Measurements from ENCODE around the gene DYNC1I2.
A peak's percentile ranks its signal among the peaks of the same experiment; 100 is the strongest.
"Not testable (repeated sequence)": the region's sequence is repeated elsewhere in the genome, so short reads cannot be mapped to it uniquely, and the experiment has no call there.

DYNC1I2 gene

DNA sequence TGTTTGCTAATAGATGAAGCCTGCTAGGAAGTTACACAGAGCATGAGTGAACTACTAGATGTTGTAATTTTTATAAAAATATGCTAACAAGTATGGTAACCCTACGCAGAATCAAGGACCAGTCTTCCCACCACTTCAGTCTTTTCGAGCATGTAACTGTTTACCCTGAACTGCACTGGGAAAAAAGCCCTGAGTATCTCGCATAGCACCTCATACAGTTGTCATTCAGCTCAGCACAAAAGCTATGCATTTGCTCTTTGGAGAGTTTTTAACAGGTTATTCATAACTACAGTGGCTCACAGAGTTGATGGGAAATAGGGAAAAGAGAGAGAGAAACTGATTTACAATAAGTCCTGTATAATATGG is 42.7 kb downstream of the DYNC1I2 start:
- FAIRE-seq (no peak), DNase-seq (ENCODE audit: insufficient read length, low spot score) (no peak)
- TF ChIP-seq PAX5 (IDR thresholded peaks at IDR 0.05; ENCODE audit: insufficient read depth, low read length, severe bottlenecking), result no peak
- no peak for TF ChIP-seq POLR2A (IDR thresholded peaks at IDR 0.05; ENCODE audit: low read depth, low read length)
- no peak for TF ChIP-seq POU2F2 (IDR thresholded peaks at IDR 0.05; ENCODE audit: low read depth, low read length)
- TF ChIP-seq SPI1 (IDR thresholded peaks at IDR 0.05; ENCODE audit: low read depth, low read length), result no peak
- no peak for TF ChIP-seq POLR2AphosphoS5 (IDR thresholded peaks at IDR 0.05; ENCODE audit: low read depth, low read length)
- TF ChIP-seq TAF1 (IDR thresholded peaks at IDR 0.05; ENCODE audit: low read depth, low read length), result no peak

DNA sequence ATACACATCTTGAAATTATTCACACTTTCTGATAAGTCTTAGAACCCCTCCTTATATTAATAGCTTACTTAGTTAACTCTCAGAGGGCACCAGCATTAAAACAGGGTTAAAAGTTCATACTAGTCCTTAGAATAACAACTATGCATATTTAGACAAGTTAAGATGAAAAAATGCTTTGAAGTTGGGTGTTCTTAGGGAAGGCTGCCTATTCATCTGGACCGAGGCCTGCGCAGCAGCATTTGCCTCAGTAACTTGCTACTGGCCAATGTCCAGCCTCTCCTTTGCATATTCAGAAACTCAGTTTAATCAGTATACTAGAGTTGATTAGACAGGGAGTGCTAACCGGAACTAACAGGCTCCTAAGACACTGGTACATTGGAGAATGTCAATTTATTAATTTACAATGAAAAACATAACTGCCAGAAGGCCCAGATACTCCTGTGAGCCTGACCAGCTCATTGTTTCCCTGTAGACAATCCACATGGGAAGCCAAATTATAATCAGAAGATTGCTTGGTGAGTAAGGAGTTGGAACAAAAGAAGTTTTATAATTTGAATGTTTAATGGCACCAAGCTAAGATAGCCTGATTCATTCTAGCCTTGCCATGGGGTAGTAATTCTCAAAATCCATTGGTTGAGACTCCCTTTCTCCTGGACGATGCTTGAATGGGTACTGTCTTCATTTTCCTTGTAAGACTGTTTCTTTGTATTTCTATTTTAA is 48.9 kb downstream of the DYNC1I2 start:
- no peak for FAIRE-seq
- TF ChIP-seq SPI1 (IDR thresholded peaks at IDR 0.05; ENCODE audit: low read depth, low read length) (no peak), PAX5 (IDR thresholded peaks at IDR 0.05; ENCODE audit: insufficient read depth, low read length, severe bottlenecking) (no peak), POU2F2 (IDR thresholded peaks at IDR 0.05; ENCODE audit: low read depth, low read length) (no peak), POLR2A (IDR thresholded peaks at IDR 0.05; ENCODE audit: low read depth, low read length) (no peak), POLR2AphosphoS5 (IDR thresholded peaks at IDR 0.05; ENCODE audit: low read depth, low read length) (no peak), TAF1 (IDR thresholded peaks at IDR 0.05; ENCODE audit: low read depth, low read length) (no peak)
- DNase-seq (ENCODE audit: insufficient read length, low spot score), result no peak

DNA sequence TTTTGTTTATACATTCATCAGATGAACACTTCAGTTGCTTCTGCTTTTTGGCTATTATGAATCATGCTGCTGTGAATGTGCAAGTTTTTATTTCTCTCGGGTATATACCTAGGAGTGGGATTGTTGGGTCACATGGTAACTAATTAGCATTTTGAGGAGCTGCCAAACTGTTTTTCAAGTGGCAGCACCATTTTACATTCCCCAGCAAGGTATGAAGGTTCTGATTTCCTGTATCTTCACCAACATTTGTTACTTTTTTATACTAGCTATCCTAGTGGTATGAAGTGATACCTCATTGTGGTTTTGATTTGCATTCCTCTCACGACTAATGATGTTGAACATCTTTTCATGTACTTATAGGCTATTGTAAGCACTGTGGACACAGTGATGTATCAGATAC is 53.9 kb downstream of the DYNC1I2 start:
- FAIRE-seq (peak; percentile 82), DNase-seq (ENCODE audit: insufficient read length, low spot score) (no peak)
- TF ChIP-seq POU2F2 (IDR thresholded peaks at IDR 0.05; ENCODE audit: low read depth, low read length) (no peak), TAF1 (IDR thresholded peaks at IDR 0.05; ENCODE audit: low read depth, low read length) (no peak), POLR2A (IDR thresholded peaks at IDR 0.05; ENCODE audit: low read depth, low read length) (no peak), PAX5 (IDR thresholded peaks at IDR 0.05; ENCODE audit: insufficient read depth, low read length, severe bottlenecking) (no peak), SPI1 (IDR thresholded peaks at IDR 0.05; ENCODE audit: low read depth, low read length) (no peak), POLR2AphosphoS5 (IDR thresholded peaks at IDR 0.05; ENCODE audit: low read depth, low read length) (no peak)

DNA sequence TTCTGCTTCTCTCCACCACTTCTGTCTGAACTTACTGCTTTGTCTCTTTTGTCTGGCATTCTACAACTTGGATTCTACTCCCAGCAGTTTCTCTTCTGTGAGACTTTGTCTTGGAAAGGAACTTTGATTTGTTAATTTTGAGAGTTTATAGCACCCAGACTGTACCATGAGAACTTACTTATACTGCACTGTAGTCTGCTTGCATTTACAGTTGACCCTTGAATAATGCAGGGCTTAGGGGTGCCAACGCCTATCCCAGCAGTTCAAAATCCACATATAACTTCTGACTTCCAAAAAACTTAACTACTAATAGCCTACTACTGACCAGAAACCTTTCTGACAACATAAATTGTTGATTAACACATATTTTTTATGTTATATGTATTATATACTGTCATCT is 55.5 kb downstream of the DYNC1I2 start:
- DNase-seq (ENCODE audit: insufficient read length, low spot score) (no peak), FAIRE-seq (no peak)
- TF ChIP-seq SPI1 (IDR thresholded peaks at IDR 0.05; ENCODE audit: low read depth, low read length) (no peak), PAX5 (IDR thresholded peaks at IDR 0.05; ENCODE audit: insufficient read depth, low read length, severe bottlenecking) (no peak), POU2F2 (IDR thresholded peaks at IDR 0.05; ENCODE audit: low read depth, low read length) (no peak), POLR2A (IDR thresholded peaks at IDR 0.05; ENCODE audit: low read depth, low read length) (no peak), POLR2AphosphoS5 (IDR thresholded peaks at IDR 0.05; ENCODE audit: low read depth, low read length) (no peak), TAF1 (IDR thresholded peaks at IDR 0.05; ENCODE audit: low read depth, low read length) (no peak)

DNA sequence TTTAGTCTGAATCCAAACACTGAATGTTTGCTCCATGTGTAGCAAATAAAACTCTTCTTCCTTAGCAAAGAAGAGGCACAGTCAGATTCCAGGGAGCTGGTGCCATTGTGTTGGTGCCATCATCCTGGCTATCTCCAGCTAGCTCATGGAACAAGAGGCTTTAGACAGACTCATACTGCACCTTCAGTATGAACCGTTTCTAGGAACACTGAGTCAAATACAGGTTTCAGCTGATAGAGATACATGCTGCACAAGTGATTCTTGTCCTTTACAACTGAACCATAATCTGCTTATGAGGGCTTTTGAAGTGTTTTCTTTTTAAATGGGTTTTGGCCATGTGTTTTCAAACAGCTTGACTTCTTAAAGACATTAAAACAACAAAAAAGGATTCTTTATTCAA is 57.9 kb downstream of the DYNC1I2 start:
- peak; percentile 47 for FAIRE-seq
- no peak for DNase-seq (ENCODE audit: insufficient read length, low spot score)
- TF ChIP-seq TAF1 (IDR thresholded peaks at IDR 0.05; ENCODE audit: low read depth, low read length) (no peak), SPI1 (IDR thresholded peaks at IDR 0.05; ENCODE audit: low read depth, low read length) (no peak), POU2F2 (IDR thresholded peaks at IDR 0.05; ENCODE audit: low read depth, low read length) (no peak), PAX5 (IDR thresholded peaks at IDR 0.05; ENCODE audit: insufficient read depth, low read length, severe bottlenecking) (no peak), POLR2AphosphoS5 (IDR thresholded peaks at IDR 0.05; ENCODE audit: low read depth, low read length) (no peak), POLR2A (IDR thresholded peaks at IDR 0.05; ENCODE audit: low read depth, low read length) (no peak)

DNA sequence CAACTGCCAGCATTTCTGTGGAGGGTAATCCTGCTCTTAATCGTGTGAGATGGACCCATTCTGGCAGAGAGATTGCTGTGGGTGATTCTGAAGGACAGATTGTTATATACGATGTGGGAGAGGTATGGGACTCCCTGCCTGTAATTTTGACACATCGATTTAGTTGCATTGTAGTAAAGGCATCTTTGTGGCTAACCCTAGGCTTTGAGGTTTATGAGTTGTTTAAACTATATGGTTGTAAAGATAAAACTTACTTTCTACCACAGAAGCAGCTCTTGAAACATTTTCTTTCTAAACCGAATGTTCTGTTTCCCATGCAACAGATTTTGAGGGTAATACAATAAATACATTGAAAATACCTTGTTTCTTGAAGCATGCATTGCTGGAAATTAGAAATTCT is 58.5 kb downstream of the DYNC1I2 start:
- FAIRE-seq (no peak), DNase-seq (ENCODE audit: insufficient read length, low spot score) (no peak)
- TF ChIP-seq PAX5 (IDR thresholded peaks at IDR 0.05; ENCODE audit: insufficient read depth, low read length, severe bottlenecking) (no peak), POU2F2 (IDR thresholded peaks at IDR 0.05; ENCODE audit: low read depth, low read length) (no peak), POLR2AphosphoS5 (IDR thresholded peaks at IDR 0.05; ENCODE audit: low read depth, low read length) (no peak), TAF1 (IDR thresholded peaks at IDR 0.05; ENCODE audit: low read depth, low read length) (no peak), SPI1 (IDR thresholded peaks at IDR 0.05; ENCODE audit: low read depth, low read length) (no peak), POLR2A (IDR thresholded peaks at IDR 0.05; ENCODE audit: low read depth, low read length) (no peak)

DNA sequence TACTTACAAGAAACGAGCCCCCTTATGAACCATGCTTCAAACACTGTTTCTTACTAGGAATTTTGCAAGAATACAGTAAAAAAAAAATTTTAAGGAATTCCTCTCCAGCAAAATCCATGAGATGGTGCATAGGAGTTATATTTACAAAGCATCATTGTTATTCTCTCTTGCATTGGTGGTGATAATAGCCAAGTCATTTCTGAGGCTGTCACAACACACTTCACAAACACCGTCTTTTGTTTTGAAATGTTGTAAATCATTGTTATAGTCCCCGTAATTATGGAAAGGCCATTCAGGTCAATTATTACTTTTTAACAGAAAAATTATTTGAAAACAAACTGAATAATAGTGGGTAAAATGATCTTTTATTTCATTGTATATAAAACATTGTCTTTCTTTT is 60.1 kb downstream of the DYNC1I2 start:
- no peak for DNase-seq (ENCODE audit: insufficient read length, low spot score)
- no peak for FAIRE-seq
- TF ChIP-seq SPI1 (IDR thresholded peaks at IDR 0.05; ENCODE audit: low read depth, low read length) (no peak), POU2F2 (IDR thresholded peaks at IDR 0.05; ENCODE audit: low read depth, low read length) (no peak), POLR2A (IDR thresholded peaks at IDR 0.05; ENCODE audit: low read depth, low read length) (no peak), PAX5 (IDR thresholded peaks at IDR 0.05; ENCODE audit: insufficient read depth, low read length, severe bottlenecking) (no peak), TAF1 (IDR thresholded peaks at IDR 0.05; ENCODE audit: low read depth, low read length) (no peak), POLR2AphosphoS5 (IDR thresholded peaks at IDR 0.05; ENCODE audit: low read depth, low read length) (no peak)

DNA sequence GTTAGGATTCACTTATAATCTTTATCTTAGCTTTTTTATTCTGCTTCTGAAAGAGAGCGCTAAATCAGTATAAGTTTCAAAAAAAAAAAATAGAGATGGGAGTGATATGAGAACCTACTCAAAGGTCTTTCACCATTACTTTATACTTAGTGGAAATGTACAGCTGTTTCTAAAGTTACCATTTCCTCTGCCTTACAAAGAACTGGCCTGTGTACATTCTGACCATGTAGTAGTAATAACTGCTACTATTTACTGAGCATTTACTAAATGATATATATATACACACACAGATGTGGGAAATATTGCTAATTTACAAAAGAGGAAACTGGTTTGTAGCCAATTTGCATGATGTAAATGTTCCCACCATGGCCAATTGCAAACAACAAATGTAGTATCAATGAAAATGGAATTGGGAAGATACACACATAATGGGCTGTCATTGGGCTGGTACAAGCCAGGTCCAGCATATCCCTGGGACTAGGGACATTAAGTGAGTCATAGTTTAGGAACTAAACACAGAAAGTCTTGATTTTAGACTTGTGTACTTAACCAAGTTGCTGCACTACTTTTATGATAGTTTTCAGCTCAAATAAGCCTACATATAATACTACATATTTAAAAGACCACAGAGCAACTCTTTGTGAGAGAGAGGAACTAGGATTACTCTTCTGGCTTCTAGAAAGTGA is 67.1 kb downstream of the DYNC1I2 start:
- TF ChIP-seq POLR2AphosphoS5 (IDR thresholded peaks at IDR 0.05; ENCODE audit: low read depth, low read length), result no peak
- TF ChIP-seq TAF1 (IDR thresholded peaks at IDR 0.05; ENCODE audit: low read depth, low read length), result no peak
- TF ChIP-seq POLR2A (IDR thresholded peaks at IDR 0.05; ENCODE audit: low read depth, low read length), result no peak
- TF ChIP-seq POU2F2 (IDR thresholded peaks at IDR 0.05; ENCODE audit: low read depth, low read length), result no peak
- no peak for TF ChIP-seq PAX5 (IDR thresholded peaks at IDR 0.05; ENCODE audit: insufficient read depth, low read length, severe bottlenecking)
- TF ChIP-seq SPI1 (IDR thresholded peaks at IDR 0.05; ENCODE audit: low read depth, low read length), result no peak
- no peak for FAIRE-seq
- no peak for DNase-seq (ENCODE audit: insufficient read length, low spot score)

DNA sequence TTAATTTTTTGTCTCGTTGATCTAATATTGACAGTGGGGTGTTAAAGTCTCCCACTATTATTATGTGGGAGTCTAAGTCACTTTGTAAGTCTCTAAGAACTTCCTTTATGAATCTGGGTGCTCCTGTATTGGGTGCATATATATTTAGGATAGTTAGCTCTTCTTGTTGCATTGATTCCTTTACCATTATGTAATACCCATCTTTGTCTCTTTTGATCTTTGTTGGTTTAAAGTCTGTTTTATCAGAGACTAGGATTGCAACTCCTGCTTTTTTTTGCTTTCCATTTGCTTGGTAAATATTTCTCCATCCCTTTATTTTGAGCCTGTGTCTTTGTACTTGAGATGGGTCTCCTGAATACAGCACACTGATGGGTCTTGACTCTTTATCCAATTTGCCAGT is 71.5 kb downstream of the DYNC1I2 start:
- not testable (repeated sequence) for DNase-seq (ENCODE audit: insufficient read length, low spot score); FAIRE-seq

DNA sequence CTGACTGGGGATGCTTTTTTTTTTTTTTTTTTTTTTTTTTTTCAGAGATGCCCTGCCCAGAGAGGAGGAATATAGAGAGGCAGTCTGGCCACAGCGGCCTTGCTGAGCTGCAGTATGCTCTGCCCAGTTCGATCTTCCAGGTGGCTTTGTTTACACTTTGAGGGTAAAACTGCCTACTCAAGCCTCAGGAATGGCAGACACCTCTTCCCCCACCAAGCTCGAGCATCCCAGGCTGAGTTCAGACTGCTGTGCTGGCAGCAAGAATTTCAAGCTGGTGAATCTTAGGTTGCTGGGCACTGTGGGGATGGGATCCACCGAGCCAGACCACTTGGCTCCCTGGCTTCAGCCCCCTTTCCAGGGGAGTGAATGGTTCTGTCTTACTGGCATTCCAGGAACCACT is 73.9 kb downstream of the DYNC1I2 start:
- DNase-seq (ENCODE audit: insufficient read length, low spot score); FAIRE-seq: not testable (repeated sequence)
